ENCODE results near the gene ADAM15.

The ADAM15 gene

GRCh38 chr1:155050560-155051341 lies at the start of gene ADAM15:
TSS of gene ADAM15 (plus strand) at chr1:155051316. CDS start at chr1:155051387, 71 bp downstream.
- DNase-seq (ENCODE audit: low spot score): peak; percentile 97

GRCh38 chr1:155001425-155001674 lies 49.8 kb upstream of the ADAM15 start:
- no peak for DNase-seq (ENCODE audit: low spot score)

- peak; percentile 100 for DNase-seq (ENCODE audit: low spot score)
Observed at GRCh38 chr1:155001675-155002463, 49.2 kb upstream of the ADAM15 start.

GRCh38 chr1:155002464-155003226 lies 48.5 kb upstream of the ADAM15 start, which contains the start of gene ZBTB7B:
TSS of gene ZBTB7B (plus strand) at chr1:155002802. CDS start at chr1:155014661, 11,859 bp downstream.
- DNase-seq (ENCODE audit: low spot score): peak; percentile 76

- DNase-seq (ENCODE audit: low spot score): no peak
Observed at GRCh38 chr1:155003227-155003765, 47.8 kb upstream of the ADAM15 start.

GRCh38 chr1:155003766-155004351 lies 47.3 kb upstream of the ADAM15 start:
- no peak for DNase-seq (ENCODE audit: low spot score)

- DNase-seq (ENCODE audit: low spot score): no peak
Observed at GRCh38 chr1:155004352-155005075, 46.6 kb upstream of the ADAM15 start.

GRCh38 chr1:155005076-155006011 lies 45.8 kb upstream of the ADAM15 start:
- no peak for DNase-seq (ENCODE audit: low spot score)

GRCh38 chr1:155006601-155007101 lies 44.5 kb upstream of the ADAM15 start:
- no peak for DNase-seq (ENCODE audit: low spot score)

GRCh38 chr1:155007251-155007828 lies 43.8 kb upstream of the ADAM15 start:
- DNase-seq (ENCODE audit: low spot score): no peak

GRCh38 chr1:155008015-155008941 lies 42.8 kb upstream of the ADAM15 start:
- no peak for DNase-seq (ENCODE audit: low spot score)

GRCh38 chr1:155009221-155009711 lies 41.9 kb upstream of the ADAM15 start:
- no peak for DNase-seq (ENCODE audit: low spot score)

- no peak for DNase-seq (ENCODE audit: low spot score)
Observed at GRCh38 chr1:155009742-155010141, 41.4 kb upstream of the ADAM15 start.

GRCh38 chr1:155010211-155010918 lies 40.8 kb upstream of the ADAM15 start:
- no peak for DNase-seq (ENCODE audit: low spot score)

GRCh38 chr1:155011004-155011416 lies 40.1 kb upstream of the ADAM15 start:
- no peak for DNase-seq (ENCODE audit: low spot score)

- no peak for DNase-seq (ENCODE audit: low spot score)
Observed at GRCh38 chr1:155011437-155012025, 39.6 kb upstream of the ADAM15 start.

- no peak for DNase-seq (ENCODE audit: low spot score)
Observed at GRCh38 chr1:155012026-155012546, 39.0 kb upstream of the ADAM15 start.

Measured in COLO829 (cell line).